H1 (cell line): ENCODE results near the gene SAE1. TPM values are rescaled to one million over a fixed set of nuclear protein-coding genes. Genes with fewer than 3 reads are reported as not detected.
A peak's percentile ranks its signal among the peaks of the same experiment; 100 is the strongest.

Experiments used
- KDM1A ChIP-seq: fragments of 200-600, 300-600 bp; sonication (generic); IDR thresholded peaks from 2 replicates; pipeline ENCODE4 v1.7.1; 2016; ENCODE audit warnings: mild to moderate bottlenecking, low read length, borderline replicate concordance
- KDM4A ChIP-seq: IDR thresholded peaks from one replicate; pipeline ENCODE4 v1.7.1; 2012; ENCODE audit warnings: low read depth, mild to moderate bottlenecking, moderate library complexity, low read length, inconsistent platforms; ENCODE audit not compliant: severe bottlenecking
- POLR2AphosphoS5 ChIP-seq: IDR thresholded peaks from 2 replicates; pipeline ENCODE4 v1.6.1; 2011; ENCODE audit warnings: low read depth, low read length
- SUZ12 ChIP-seq: fragments of 200-600 bp; sonication (generic); IDR thresholded peaks from 2 replicates; pipeline ENCODE4 v1.6.1; 2012; ENCODE audit warnings: mild to moderate bottlenecking, inconsistent platforms, low read length, moderate library complexity, mixed read lengths
- TAF7 ChIP-seq: optimal IDR thresholded peaks from 2 replicates; pipeline ENCODE3; 2011; ENCODE audit warnings: low read depth, mild to moderate bottlenecking, inconsistent platforms, low read length, moderate library complexity, borderline replicate concordance
- polyA plus RNA-seq, 7 experiments: library from polyadenylated mRNA; depleted of rRNA in 3 of 7; stranded (reverse) in 5 of 7; unstranded in 2 of 7; fragments of >200 nt in 5 of 7; fragments of 200-250 nt in 2 of 7; gene quantifications; 1 replicate in 5 of 7; 2 replicates in 1 of 7; 4 replicates in 1 of 7; pipeline versions ENCODE4 v1.2.1 to v1.2.3, GENCODE V29; 2011 to 2013; ENCODE audit warnings: missing spikeins in 2 of 7, mixed read lengths in 2 of 7
- total RNA-seq: library from RNA; stranded (reverse); fragmentation: NEBNext Ultra II Directional; extraction: Animal tissue kit (Norgen Biotek cat#: 25700); gene quantifications from 2 replicates; pipeline ENCODE4 v1.2.1, GENCODE V29; 2021

The SAE1 gene
- total and polyA plus RNA-seq, 2 of the 8 experiments (the other 6 are each of a cell fraction or from before 2014, with no cell fraction given): 213 to 268 TPM

DNA sequence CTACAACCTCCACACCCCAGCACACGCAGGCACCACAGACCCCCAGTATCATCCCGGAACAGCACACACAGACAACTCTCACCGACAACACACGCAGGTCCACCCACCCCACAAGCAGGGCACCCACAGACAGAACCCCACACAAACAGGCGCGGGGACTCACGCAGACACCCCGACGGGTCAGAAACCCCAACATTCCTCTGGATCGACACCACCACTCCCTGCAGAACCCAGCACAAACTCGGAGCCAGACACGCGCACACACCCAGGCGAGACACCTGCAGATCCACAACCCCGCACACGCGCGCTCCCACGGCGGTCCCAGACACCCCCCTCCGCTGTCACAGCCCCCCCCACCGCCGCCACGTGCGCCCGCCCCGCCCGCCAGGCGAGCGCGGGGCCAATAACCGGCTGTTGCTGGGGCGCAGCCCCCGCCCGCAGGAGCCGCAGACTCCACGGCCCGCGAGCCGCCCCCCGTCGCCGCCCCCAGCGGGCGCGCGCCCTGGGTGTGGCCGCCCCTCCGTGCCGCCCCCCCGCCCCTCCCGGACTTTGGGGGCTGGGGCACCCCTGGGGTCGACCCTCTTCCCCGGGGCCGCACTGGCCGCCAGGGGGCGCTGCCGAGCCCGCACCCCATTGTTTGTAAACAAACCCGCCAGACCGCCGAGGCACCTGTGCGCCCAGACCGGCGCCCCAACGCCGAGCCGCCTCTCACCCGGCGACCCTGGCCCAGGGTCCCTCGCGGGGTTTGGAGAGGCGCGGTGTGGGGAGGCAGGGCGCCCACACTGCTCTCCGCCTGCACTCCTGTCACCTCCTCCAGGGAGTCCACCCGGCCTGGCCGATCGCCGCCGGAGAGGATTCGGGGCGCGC, 99.7 kb downstream of the SAE1 start (continued):
- peak; percentile 67 for TF ChIP-seq POLR2AphosphoS5
- TF ChIP-seq TAF7: peak; percentile 9
- TF ChIP-seq KDM4A: peak; percentile 24
- no peak for TF ChIP-seq SUZ12
- peak; percentile 55; the same call in 1 of the 2 replicates for TF ChIP-seq KDM1A
